SK-N-MC (cell line): ENCODE results near the gene PITPNC1.

Experiments
- EZH2 ChIP-seq: fragments of 200-600 bp; sonication (generic); IDR thresholded peaks from one replicate; pipeline ENCODE4 v1.6.1; 2017; ENCODE audit warnings: antibody characterized with exemption
- POLR2AphosphoS5 ChIP-seq: IDR thresholded peaks from 2 replicates; pipeline ENCODE4 v1.6.1; 2012; ENCODE audit warnings: mild to moderate bottlenecking, low read depth, low read length, borderline replicate concordance

- no peak for TF ChIP-seq EZH2
- TF ChIP-seq POLR2AphosphoS5: no peak
These were observed 157.9 kb downstream of the PITPNC1 start for GRCh38 chr17:67534941-67535340.
